Measurements from ENCODE around the gene BEST2.

DNA sequence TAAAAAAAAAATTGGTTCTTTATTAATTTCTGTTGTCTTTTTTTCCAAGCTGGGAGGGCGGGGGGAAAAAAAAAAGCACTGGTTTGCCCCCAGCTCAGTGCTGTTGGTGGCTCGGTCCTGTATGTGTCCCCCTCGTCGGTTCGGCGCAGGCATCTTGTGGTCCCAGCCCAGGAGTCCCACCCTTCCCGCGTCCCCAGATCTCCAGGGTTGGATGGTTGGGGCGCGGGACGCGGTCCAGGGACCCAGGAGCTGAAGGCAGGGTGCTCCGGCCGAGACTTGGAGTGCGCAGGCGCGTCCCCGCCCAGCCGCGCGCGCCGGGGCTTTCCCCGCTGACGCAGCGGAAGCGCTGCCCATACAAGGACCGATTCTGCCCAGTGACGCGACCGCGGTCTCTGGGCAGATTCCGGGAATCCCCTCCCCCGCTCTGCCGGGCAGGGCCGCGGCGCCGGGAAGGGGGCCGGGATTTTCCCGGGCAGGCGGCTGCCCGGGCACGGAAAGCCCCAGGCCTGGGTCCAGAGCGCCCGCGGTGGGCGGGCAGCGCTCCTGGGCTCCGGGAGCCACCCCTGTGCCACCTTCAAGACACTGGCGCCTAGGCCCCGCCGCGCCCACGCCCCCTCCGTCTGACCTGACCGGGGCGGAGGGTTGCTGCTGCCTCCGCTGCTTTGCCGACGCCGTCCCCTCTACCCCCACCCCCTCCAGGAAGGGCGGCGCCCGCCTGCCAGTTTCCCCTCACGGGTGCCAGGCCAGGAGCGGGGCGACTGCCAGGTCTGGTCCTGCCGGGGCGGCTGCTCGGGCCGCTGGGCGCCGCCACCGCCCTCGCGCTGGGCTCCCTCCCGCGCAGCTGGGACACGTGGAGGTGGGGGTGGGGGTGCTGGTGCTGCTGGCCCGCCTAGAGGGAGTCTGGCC, 42.0 kb downstream of the BEST2 start:
- TF ChIP-seq, protein P1, sequence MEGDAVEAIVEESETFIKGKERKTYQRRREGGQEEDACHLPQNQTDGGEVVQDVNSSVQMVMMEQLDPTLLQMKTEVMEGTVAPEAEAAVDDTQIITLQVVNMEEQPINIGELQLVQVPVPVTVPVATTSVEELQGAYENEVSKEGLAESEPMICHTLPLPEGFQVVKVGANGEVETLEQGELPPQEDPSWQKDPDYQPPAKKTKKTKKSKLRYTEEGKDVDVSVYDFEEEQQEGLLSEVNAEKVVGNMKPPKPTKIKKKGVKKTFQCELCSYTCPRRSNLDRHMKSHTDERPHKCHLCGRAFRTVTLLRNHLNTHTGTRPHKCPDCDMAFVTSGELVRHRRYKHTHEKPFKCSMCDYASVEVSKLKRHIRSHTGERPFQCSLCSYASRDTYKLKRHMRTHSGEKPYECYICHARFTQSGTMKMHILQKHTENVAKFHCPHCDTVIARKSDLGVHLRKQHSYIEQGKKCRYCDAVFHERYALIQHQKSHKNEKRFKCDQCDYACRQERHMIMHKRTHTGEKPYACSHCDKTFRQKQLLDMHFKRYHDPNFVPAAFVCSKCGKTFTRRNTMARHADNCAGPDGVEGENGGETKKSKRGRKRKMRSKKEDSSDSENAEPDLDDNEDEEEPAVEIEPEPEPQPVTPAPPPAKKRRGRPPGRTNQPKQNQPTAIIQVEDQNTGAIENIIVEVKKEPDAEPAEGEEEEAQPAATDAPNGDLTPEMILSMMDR (conservative IDR thresholded peaks at IDR 0.05), result no peak
- TF ChIP-seq ZFX (IDR thresholded peaks at IDR 0.05), result peak; percentile 8; the same call in 1 of the 2 replicates
